Lower leg skin (tissue), 3 donors: Measurements from ENCODE around the gene AFAP1L1.

Source experiments
- POLR2A ChIP-seq, 2 donors: fragments of 450-650 bp; IDR thresholded peaks; one replicate each; pipeline ENCODE4 v1.6.1; 2016 to 2017; ENCODE audit warnings: antibody characterized with exemption in 2 of 2, mild to moderate bottlenecking in 1 of 2, moderate library complexity in 1 of 2
- TF ChIP-seq, protein P1 (sequence below), 3 donors: fragments of 450-650 bp; IDR thresholded peaks; one replicate each; pipeline ENCODE4 v1.5.1; 2016; ENCODE audit warnings: antibody characterized with exemption in 3 of 3, mild to moderate bottlenecking in 3 of 3, moderate library complexity in 2 of 3

DNA sequence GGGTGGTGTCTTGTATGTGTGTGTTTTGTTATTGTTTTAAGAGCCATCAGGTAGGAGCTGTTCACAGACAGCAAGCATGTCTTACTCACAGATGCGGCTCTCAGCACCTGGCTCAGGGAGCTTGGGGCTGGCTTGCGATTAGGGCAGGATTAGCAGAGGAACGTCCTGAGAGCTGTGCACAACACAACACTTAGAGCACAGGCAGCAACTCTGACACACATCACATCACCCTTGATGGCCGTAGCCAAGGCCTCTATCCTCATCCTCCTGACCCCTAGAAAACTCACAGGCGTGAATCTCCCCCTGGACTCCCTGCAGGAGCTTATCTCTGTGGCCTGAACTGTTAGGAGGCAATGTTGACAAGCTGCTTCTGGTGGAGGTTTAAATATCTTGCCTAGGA lies 114.5 kb downstream of the AFAP1L1 start:
- TF ChIP-seq POLR2A (IDR thresholded peaks at IDR 0.05), result no peak
- TF ChIP-seq, protein P1, sequence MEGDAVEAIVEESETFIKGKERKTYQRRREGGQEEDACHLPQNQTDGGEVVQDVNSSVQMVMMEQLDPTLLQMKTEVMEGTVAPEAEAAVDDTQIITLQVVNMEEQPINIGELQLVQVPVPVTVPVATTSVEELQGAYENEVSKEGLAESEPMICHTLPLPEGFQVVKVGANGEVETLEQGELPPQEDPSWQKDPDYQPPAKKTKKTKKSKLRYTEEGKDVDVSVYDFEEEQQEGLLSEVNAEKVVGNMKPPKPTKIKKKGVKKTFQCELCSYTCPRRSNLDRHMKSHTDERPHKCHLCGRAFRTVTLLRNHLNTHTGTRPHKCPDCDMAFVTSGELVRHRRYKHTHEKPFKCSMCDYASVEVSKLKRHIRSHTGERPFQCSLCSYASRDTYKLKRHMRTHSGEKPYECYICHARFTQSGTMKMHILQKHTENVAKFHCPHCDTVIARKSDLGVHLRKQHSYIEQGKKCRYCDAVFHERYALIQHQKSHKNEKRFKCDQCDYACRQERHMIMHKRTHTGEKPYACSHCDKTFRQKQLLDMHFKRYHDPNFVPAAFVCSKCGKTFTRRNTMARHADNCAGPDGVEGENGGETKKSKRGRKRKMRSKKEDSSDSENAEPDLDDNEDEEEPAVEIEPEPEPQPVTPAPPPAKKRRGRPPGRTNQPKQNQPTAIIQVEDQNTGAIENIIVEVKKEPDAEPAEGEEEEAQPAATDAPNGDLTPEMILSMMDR (IDR thresholded peaks at IDR 0.05), result no peak
